Ishikawa (cell line): ENCODE results near the gene CRYBG2.

Source experiments
- CEBPB ChIP-seq: IDR thresholded peaks from 2 replicates; pipeline ENCODE4 v1.6.1; 2012
- EP300 ChIP-seq: IDR thresholded peaks from 2 replicates; pipeline ENCODE4 v1.6.1; 2012; ENCODE audit warnings: borderline replicate concordance
- RAD21 ChIP-seq: IDR thresholded peaks from 2 replicates; pipeline ENCODE4 v1.6.1; 2012; ENCODE audit warnings: low read depth
- ZBTB7A ChIP-seq: IDR thresholded peaks from 2 replicates; pipeline ENCODE4 v1.6.1; 2012; ENCODE audit warnings: low read depth
- TF ChIP-seq, protein P1 (sequence below): IDR thresholded peaks from 2 replicates; pipeline ENCODE4 v1.6.1; 2012; ENCODE audit warnings: low read depth, mild to moderate bottlenecking
- TF ChIP-seq, protein P2 (sequence below): IDR thresholded peaks from 2 replicates; pipeline ENCODE4 v1.6.1; 2012

DNA sequence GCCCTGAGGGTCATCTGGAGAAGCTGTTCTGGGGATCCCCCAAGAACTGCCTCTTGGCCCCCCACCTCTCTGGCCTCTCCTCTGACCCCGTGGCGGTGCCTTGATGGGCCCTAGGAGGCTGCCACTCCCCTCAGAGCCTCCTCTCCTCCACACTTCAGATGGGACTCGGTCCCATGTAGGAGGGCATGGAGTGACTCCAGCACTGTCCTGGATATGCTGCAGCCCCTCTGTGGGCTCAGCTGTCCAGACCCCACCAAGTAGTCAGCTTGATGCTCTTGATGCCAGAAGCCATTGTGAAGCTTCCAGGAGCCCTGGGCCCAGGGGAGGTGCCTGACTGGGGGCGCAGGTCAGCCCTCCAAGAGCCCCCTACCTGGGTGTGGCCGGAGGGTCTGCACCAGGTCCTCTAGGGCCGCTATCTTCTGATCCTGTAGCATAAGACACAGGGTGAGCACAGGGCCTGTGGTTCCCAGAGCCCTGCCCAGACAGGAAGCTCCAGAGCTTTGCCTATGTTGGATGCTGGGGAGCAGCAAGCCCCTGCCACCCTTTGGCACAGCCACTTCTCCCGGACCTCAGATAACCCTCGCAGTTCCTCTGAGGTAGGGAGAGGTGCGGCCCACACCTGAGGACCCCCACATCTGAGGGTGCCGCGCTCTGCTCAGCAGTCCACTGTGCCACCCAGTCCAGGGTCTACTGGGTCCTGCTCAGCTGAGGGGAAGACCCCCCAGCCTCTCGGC lies 56.7 kb downstream of the CRYBG2 start:
- TF ChIP-seq CEBPB (no peak), EP300 (no peak), RAD21 (no peak), ZBTB7A (no peak)
- TF ChIP-seq, protein P1, sequence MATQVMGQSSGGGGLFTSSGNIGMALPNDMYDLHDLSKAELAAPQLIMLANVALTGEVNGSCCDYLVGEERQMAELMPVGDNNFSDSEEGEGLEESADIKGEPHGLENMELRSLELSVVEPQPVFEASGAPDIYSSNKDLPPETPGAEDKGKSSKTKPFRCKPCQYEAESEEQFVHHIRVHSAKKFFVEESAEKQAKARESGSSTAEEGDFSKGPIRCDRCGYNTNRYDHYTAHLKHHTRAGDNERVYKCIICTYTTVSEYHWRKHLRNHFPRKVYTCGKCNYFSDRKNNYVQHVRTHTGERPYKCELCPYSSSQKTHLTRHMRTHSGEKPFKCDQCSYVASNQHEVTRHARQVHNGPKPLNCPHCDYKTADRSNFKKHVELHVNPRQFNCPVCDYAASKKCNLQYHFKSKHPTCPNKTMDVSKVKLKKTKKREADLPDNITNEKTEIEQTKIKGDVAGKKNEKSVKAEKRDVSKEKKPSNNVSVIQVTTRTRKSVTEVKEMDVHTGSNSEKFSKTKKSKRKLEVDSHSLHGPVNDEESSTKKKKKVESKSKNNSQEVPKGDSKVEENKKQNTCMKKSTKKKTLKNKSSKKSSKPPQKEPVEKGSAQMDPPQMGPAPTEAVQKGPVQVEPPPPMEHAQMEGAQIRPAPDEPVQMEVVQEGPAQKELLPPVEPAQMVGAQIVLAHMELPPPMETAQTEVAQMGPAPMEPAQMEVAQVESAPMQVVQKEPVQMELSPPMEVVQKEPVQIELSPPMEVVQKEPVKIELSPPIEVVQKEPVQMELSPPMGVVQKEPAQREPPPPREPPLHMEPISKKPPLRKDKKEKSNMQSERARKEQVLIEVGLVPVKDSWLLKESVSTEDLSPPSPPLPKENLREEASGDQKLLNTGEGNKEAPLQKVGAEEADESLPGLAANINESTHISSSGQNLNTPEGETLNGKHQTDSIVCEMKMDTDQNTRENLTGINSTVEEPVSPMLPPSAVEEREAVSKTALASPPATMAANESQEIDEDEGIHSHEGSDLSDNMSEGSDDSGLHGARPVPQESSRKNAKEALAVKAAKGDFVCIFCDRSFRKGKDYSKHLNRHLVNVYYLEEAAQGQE = no peak
- TF ChIP-seq, protein P2, sequence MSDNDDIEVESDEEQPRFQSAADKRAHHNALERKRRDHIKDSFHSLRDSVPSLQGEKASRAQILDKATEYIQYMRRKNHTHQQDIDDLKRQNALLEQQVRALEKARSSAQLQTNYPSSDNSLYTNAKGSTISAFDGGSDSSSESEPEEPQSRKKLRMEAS = no peak
